ENCODE results near the gene AVPI1.

- TF ChIP-seq CTCF (conservative IDR thresholded peaks at IDR 0.05; ENCODE audit: low read depth, low read length) (no peak), EZH2 (IDR thresholded peaks at IDR 0.05; ENCODE audit: borderline replicate concordance, low read depth, low read length, poor library complexity, severe bottlenecking) (no peak)
Measured at GRCh38 chr10:97714401-97715258, 27.6 kb upstream of the AVPI1 start.
